Right hindlimb (tissue), 1 donor: ENCODE data around the gene EPN3.

Experiments
- DNase-seq: peaks from one replicate; pipeline ENCODE4 v3.0.0-alpha.2; 2018

The EPN3 gene

DNA sequence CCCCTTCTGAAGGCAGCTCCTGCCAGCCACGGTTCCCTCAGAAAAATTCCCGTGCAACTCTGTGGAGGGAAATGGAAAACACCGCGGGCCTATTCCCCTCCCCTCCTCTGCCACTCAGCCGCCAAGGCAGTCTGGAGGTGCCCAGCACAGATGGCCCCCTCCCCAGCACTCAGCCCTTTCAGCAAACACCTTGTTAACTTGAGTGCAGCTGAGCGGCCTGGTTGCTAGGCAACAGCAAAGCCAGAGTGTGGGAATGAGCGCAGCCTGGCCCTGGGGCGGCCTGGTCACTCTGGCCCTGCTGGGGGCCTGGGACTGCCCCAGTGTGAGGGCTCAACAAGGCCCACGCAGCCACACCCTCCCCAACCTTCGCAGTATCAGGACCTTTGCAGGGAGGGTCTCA is 60.8 kb downstream of the EPN3 start:
- peak; percentile 61 for DNase-seq
